Testis (tissue), 3 donors: Measurements from ENCODE around the gene ARHGAP26. TPM values are rescaled to one million over a fixed set of nuclear protein-coding genes. Genes with fewer than 3 reads are reported as not detected.
A peak's percentile ranks its signal among the peaks of the same experiment; 100 is the strongest.

Experiments used
- DNase-seq: peaks from one replicate; pipeline ENCODE4 v3.0.0-alpha.2; 2019
- H3K27ac ChIP-seq, 2 donors: fragments of 200-600 bp; sonication (generic); one replicate each; pipeline ENCODE4 v1.5.1; 2019
- H3K27me3 ChIP-seq: fragments of 200-600 bp; sonication (generic); one replicate; pipeline ENCODE4 v1.5.1; 2019
- H3K36me3 ChIP-seq: fragments of 200-600 bp; sonication (generic); one replicate; pipeline ENCODE4 v1.5.1; 2017; ENCODE audit warnings: low read depth; ENCODE audit errors: missing control alignments
- H3K4me1 ChIP-seq: fragments of 200-600 bp; sonication (generic); one replicate; pipeline ENCODE4 v1.5.1; 2019
- H3K4me3 ChIP-seq, 2 donors: fragments of 200-600 bp; sonication (generic); one replicate each; pipeline ENCODE4 v1.5.1; 2017 to 2019
- H3K9me3 ChIP-seq: fragments of 200-600 bp; sonication (generic); one replicate; pipeline ENCODE4 v1.5.1; 2017
- POLR2A ChIP-seq: fragments of 450-650 bp; IDR thresholded peaks from one replicate; pipeline ENCODE4 v1.6.1; 2017; ENCODE audit warnings: antibody characterized with exemption, mild to moderate bottlenecking, moderate library complexity
- WGBS, 2 donors: methylation state at CpG; one replicate each; pipeline ENCODE4 v1.1.5; 2018; 5-methylcytosine and 5-hydroxymethylcytosine counted together
- intact Hi-C: fragments of 100-400 bp; cut with DNase I; formaldehyde crosslinking; loops from one replicate; pipeline ENCODE4 v1.15.1; 2023; ENCODE audit warnings: low total_unique reads
- polyA plus RNA-seq: library from polyadenylated mRNA; stranded (reverse); fragments of 350-450 nt; fragmentation: Illumina TruSeq; extraction: RNeasy Lipid Tissue Mini Kit (QIAGEN cat#74804); gene quantifications from one replicate; pipeline ENCODE4 v1.2.3, GENCODE V29; 2014; ENCODE audit warnings: low read depth, low replicate concordance; ENCODE audit not compliant: insufficient read depth
- total RNA-seq, 2 donors: library from RNA; depleted of rRNA; stranded (reverse); fragments of >200 nt; gene quantifications; one replicate each; pipeline ENCODE4 v1.2.3, GENCODE V29; 2016
- TF ChIP-seq, protein P1 (sequence below), 3 experiments: fragments of 450-650 bp in 2 of 3; fragments of 200-600 bp in 1 of 3; sonication (generic) in 1 of 3; IDR thresholded peaks; one replicate each; pipeline ENCODE4 v1.5.1; 2016 to 2019; ENCODE audit warnings: antibody characterized with exemption in 3 of 3, mild to moderate bottlenecking in 2 of 3, moderate library complexity in 1 of 3

The ARHGAP26 gene
- total and polyA plus RNA-seq, 3 donors from 2014 or later: 33.8 to 98.7 (median 95.7) TPM

DNA sequence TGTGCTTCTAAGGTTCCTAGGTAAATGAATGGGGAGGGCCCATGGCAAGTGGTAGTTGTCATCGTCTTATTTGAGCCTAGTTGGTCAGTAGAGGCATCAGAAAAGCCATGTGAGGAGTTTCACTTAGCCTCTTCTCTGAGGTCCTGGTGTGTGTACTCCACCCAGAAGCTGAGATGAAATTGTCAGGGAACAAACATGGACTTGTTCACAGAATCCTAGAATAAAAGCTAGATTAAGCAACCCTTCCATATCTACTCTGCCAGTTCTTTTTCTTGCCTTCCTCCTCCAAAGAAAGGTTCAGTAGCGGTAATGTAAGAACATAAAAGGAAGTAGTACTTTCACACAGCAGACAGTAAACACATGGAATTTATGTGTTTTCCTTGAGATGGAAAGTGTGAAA, 70.4 kb downstream of the ARHGAP26 start:
- intact Hi-C loops: no loop called here
- Histone ChIP-seq H3K36me3 (no peaks in the 10 kb centered on the region), H3K27ac (peak overlapping the region in 1 of 2 donors; percentile 61), H3K4me1 (peaks cover 36% of the 10 kb centered on the region), H3K27me3 (no peaks in the 10 kb centered on the region), H3K9me3 (no peaks in the 10 kb centered on the region), H3K4me3 (no peak overlapping the region)
- TF ChIP-seq, protein P1, sequence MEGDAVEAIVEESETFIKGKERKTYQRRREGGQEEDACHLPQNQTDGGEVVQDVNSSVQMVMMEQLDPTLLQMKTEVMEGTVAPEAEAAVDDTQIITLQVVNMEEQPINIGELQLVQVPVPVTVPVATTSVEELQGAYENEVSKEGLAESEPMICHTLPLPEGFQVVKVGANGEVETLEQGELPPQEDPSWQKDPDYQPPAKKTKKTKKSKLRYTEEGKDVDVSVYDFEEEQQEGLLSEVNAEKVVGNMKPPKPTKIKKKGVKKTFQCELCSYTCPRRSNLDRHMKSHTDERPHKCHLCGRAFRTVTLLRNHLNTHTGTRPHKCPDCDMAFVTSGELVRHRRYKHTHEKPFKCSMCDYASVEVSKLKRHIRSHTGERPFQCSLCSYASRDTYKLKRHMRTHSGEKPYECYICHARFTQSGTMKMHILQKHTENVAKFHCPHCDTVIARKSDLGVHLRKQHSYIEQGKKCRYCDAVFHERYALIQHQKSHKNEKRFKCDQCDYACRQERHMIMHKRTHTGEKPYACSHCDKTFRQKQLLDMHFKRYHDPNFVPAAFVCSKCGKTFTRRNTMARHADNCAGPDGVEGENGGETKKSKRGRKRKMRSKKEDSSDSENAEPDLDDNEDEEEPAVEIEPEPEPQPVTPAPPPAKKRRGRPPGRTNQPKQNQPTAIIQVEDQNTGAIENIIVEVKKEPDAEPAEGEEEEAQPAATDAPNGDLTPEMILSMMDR (IDR thresholded peaks at IDR 0.05): no peak
- TF ChIP-seq POLR2A: no peak
- DNase-seq: no peak
- 76 to 90% methylated on average over 2 of the region's 2 CpGs for WGBS, 2 donors

DNA sequence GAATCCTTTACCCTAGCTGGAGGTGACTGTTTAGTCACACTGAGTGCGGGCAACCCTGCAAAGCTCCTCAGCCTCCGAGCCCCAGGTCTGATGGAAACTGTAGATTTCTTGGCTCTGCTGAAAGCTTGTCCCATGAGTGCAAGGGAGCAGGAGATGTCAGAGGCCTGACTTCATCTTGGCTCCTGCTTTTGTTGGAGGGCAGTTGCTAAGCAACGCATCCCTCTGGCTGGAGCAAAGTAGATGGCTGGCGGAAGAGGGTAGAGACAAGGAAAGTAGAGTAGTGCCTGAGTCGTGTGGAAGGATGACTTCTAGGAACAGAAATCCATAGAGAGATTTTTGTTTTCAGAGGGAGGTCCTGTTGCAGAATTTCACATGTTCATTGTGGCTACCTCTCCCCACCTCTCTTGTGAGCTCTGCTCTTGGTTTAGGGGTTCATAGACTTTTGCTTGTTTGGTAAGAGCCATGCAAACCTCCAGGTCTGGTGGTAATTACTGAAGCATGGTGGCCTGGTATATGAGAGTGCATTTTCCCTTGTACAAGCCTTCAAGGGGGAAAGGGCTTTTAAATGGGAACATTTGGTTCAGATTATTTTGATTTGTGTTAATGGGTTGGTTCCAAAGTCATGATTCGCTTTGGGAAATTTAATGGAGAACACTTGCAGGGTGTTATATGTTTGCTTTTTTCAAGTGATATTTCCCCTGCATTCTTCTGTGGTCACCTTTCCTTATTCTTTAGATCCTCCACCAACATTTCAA, 71.5 kb downstream of the ARHGAP26 start:
- WGBS, 2 donors: 70 to 77% methylated on average over 6 of the region's 6 CpGs
- DNase-seq: no peak
- H3K27ac ChIP-seq: no peak overlapping the region
- no peaks in the 10 kb centered on the region for H3K27me3 ChIP-seq
- intact Hi-C loops: no loop called here
- TF ChIP-seq, protein P1 (IDR thresholded peaks at IDR 0.05): no peak
- TF ChIP-seq POLR2A: no peak
- H3K4me1 ChIP-seq: peaks cover 40% of the 10 kb centered on the region
- no peaks in the 10 kb centered on the region for H3K36me3 ChIP-seq
- H3K4me3 ChIP-seq: no peak overlapping the region
- no peaks in the 10 kb centered on the region for H3K9me3 ChIP-seq

DNA sequence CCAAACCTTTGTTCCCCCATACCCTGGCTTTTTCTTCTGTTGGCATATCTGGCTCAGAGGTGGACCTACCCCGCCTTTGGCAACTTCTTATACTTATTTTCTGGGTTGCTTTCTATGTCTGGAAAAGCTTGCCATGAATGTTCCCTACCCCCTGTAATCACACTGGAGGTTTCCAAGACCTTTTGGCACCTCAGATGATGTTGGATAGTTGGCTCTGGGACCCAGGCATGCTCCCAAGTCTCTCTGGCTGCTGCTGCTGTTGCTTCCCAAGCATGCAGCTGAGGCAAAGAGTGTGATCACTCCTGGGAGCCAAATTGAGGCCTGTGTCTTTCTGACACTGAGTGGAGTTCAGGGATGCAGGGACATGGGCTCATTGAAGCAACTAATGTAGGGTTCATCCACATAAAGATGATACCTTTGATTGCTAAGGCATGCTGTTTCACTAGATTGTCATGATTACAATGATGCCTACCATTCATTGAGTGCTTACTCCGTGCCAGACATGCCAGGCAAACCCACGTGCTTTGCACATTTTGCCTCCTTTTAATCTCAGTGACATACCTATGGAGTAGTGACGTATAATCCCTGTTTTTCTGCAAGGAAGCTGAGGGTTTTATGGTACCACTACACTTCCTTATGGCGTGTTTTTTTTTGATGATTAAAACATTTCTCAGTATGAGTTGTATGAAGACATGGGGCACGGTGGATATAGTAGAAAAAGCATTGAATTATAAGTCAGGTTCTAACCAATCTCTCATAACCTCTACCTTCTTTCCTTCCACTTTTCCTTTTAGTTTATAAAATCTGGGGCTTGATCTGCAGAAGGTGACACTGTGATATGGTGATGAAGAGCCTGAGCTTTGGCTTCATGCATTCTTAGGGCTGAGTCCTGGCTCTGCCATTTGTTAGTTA, 73.1 kb downstream of the ARHGAP26 start:
- 89 to 90% methylated on average over 6 of the region's 6 CpGs for WGBS, 2 donors
- Histone ChIP-seq H3K36me3 (no peaks in the 10 kb centered on the region), H3K4me3 (no peak overlapping the region), H3K27ac (no peak overlapping the region), H3K4me1 (peaks cover 40% of the 10 kb centered on the region), H3K9me3 (no peaks in the 10 kb centered on the region), H3K27me3 (no peaks in the 10 kb centered on the region)
- no peak for TF ChIP-seq POLR2A
- TF ChIP-seq, protein P1 (IDR thresholded peaks at IDR 0.05): no peak
- intact Hi-C loops: no loop called here
- peak; percentile 56 for DNase-seq

DNA sequence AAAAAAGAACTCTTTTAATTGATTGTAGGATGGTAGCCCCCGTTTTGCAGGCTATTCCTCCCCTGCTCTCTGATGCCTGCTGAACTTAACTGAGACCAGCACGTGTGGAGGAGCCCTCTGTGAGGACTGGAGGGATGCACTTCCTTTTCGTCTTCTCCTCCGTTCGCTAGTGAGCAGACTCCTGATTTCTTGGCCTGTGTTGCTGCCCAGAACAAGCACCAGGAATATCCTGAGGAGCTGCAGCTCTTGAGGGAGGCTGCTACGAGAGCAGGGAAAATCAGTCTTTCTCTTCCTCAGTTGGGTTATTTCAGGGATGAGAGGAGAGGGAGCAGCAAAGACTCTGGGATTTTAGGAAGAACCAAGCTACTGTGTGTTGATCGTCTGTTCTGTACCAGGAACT, 74.7 kb downstream of the ARHGAP26 start:
- Histone ChIP-seq H3K4me1 (peaks cover 36% of the 10 kb centered on the region), H3K9me3 (no peaks in the 10 kb centered on the region), H3K4me3 (no peak overlapping the region), H3K27ac (peak overlapping the region; percentile 42 to 55), H3K36me3 (no peaks in the 10 kb centered on the region), H3K27me3 (no peaks in the 10 kb centered on the region)
- no peak for DNase-seq
- intact Hi-C loops: no loop called here
- WGBS, 2 donors: 41 to 56% methylated on average over 7 of the region's 7 CpGs
- TF ChIP-seq POLR2A: no peak
- TF ChIP-seq, protein P1 (IDR thresholded peaks at IDR 0.05): no peak
